ENCODE measurements around the gene KIAA1549.

The KIAA1549 gene

DNA sequence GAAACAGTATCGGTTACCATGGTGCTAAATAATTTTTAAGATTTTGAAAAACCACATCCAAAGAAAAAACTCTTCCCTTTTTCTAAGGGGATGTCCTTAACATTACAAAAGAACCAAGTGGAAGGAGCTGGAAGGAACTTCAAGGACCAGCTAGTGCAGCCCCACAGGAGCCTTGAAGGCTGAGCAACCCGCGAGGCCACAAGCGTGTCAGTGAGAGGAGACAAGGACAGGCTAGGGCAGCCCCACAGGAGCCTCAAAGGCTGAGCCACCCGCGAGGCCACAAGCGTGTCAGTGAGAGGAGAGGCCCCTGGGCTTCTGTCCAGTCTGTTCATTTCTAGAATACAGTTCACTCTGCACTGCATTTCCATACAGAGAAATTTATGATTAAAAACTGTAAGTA, 103.1 kb downstream of the KIAA1549 start:
- no peaks in the 10 kb centered on the region for H4K20me1 ChIP-seq (ENCODE audit: insufficient read depth)
- no peaks in the 10 kb centered on the region for H3K36me3 ChIP-seq (ENCODE audit: insufficient read depth)
- H3K4me2 ChIP-seq: no peak overlapping the region
- H3K27ac ChIP-seq: no peak overlapping the region
- no peak overlapping the region for H3K9ac ChIP-seq
- TF ChIP-seq, protein P1, sequence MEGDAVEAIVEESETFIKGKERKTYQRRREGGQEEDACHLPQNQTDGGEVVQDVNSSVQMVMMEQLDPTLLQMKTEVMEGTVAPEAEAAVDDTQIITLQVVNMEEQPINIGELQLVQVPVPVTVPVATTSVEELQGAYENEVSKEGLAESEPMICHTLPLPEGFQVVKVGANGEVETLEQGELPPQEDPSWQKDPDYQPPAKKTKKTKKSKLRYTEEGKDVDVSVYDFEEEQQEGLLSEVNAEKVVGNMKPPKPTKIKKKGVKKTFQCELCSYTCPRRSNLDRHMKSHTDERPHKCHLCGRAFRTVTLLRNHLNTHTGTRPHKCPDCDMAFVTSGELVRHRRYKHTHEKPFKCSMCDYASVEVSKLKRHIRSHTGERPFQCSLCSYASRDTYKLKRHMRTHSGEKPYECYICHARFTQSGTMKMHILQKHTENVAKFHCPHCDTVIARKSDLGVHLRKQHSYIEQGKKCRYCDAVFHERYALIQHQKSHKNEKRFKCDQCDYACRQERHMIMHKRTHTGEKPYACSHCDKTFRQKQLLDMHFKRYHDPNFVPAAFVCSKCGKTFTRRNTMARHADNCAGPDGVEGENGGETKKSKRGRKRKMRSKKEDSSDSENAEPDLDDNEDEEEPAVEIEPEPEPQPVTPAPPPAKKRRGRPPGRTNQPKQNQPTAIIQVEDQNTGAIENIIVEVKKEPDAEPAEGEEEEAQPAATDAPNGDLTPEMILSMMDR (conservative IDR thresholded peaks at IDR 0.05; ENCODE audit: low read depth, low read length): no peak
- H3K27me3 ChIP-seq (ENCODE audit: insufficient read depth, low read depth): no peaks in the 10 kb centered on the region
- no peaks in the 10 kb centered on the region for H3K79me2 ChIP-seq (ENCODE audit: insufficient read depth, low read depth)
- H3K4me1 ChIP-seq (ENCODE audit: low read depth, poor library complexity, severe bottlenecking): no peaks in the 10 kb centered on the region
- H2AFZ ChIP-seq (ENCODE audit: low read depth): no peak overlapping the region
- H3K4me3 ChIP-seq (IDR thresholded peaks at IDR 0.05; ENCODE audit: insufficient read depth, low read depth, low read length): no peak overlapping the region

- no peaks in the 10 kb centered on the region for H3K79me2 ChIP-seq (ENCODE audit: insufficient read depth, low read depth)
- H3K4me1 ChIP-seq (ENCODE audit: low read depth, poor library complexity, severe bottlenecking): no peaks in the 10 kb centered on the region
- no peaks in the 10 kb centered on the region for H3K27me3 ChIP-seq (ENCODE audit: insufficient read depth, low read depth)
- H3K4me3 ChIP-seq (IDR thresholded peaks at IDR 0.05; ENCODE audit: insufficient read depth, low read depth, low read length): no peak overlapping the region
- no peak overlapping the region for H3K27ac ChIP-seq
- H4K20me1 ChIP-seq (ENCODE audit: insufficient read depth): no peaks in the 10 kb centered on the region
- H3K36me3 ChIP-seq (ENCODE audit: insufficient read depth): no peaks in the 10 kb centered on the region
- no peak overlapping the region for H3K4me2 ChIP-seq
- H3K9ac ChIP-seq: no peak overlapping the region
- H2AFZ ChIP-seq (ENCODE audit: low read depth): no peak overlapping the region
- TF ChIP-seq, protein P1 (conservative IDR thresholded peaks at IDR 0.05; ENCODE audit: low read depth, low read length): no peak
Observed at GRCh38 chr7:138876326-138876725, 104.9 kb downstream of the KIAA1549 start.

- no peaks in the 10 kb centered on the region for H3K27me3 ChIP-seq (ENCODE audit: insufficient read depth, low read depth)
- no peak overlapping the region for H3K4me3 ChIP-seq (IDR thresholded peaks at IDR 0.05; ENCODE audit: insufficient read depth, low read depth, low read length)
- no peaks in the 10 kb centered on the region for H3K79me2 ChIP-seq (ENCODE audit: insufficient read depth, low read depth)
- H3K4me2 ChIP-seq: no peak overlapping the region
- no peak overlapping the region for H3K27ac ChIP-seq
- no peaks in the 10 kb centered on the region for H3K4me1 ChIP-seq (ENCODE audit: low read depth, poor library complexity, severe bottlenecking)
- no peaks in the 10 kb centered on the region for H3K36me3 ChIP-seq (ENCODE audit: insufficient read depth)
- TF ChIP-seq, protein P1 (conservative IDR thresholded peaks at IDR 0.05; ENCODE audit: low read depth, low read length): no peak
- no peak overlapping the region for H2AFZ ChIP-seq (ENCODE audit: low read depth)
- no peaks in the 10 kb centered on the region for H4K20me1 ChIP-seq (ENCODE audit: insufficient read depth)
- H3K9ac ChIP-seq: no peak overlapping the region
Observed at GRCh38 chr7:138875794-138876193, 105.4 kb downstream of the KIAA1549 start.

DNA sequence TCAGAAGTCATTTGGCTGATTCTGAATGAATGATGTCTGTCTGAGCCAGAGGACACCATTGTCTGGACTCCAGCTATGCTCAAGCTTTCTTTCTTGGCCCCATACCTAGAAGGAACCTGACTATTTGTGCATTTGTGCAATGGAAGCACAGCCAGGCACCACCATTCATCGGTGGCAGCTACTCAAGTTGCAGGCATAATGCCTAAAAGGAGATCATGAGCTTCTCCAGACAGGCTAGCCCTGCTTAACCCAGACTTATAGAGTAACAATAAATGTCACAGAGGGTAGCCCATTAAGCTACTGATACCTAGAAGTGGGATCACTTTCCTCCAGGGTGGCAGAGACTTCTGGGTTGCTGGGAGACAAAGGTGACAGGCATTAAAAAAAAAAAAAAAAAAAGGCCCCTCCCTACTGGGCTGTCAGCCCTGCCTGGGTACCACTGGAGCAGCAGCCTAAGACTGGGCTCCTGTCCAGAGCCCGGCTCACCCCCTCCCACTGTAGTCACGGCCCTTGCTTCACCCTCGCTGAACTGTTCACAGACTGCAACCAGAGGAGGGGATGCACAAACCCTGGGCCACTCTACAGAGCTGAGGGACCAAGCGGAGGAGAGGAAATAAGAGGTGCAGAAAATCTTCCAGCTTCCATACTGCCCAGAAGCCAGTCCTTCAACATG, 107.8 kb downstream of the KIAA1549 start:
- Histone ChIP-seq H3K27ac (no peak overlapping the region), H3K36me3 (ENCODE audit: insufficient read depth) (no peaks in the 10 kb centered on the region), H3K4me2 (no peak overlapping the region), H3K79me2 (ENCODE audit: insufficient read depth, low read depth) (no peaks in the 10 kb centered on the region), H2AFZ (ENCODE audit: low read depth) (no peak overlapping the region), H4K20me1 (ENCODE audit: insufficient read depth) (no peaks in the 10 kb centered on the region), H3K9ac (no peak overlapping the region), H3K4me1 (ENCODE audit: low read depth, poor library complexity, severe bottlenecking) (no peaks in the 10 kb centered on the region), H3K27me3 (ENCODE audit: insufficient read depth, low read depth) (no peaks in the 10 kb centered on the region), H3K4me3 (IDR thresholded peaks at IDR 0.05; ENCODE audit: insufficient read depth, low read depth, low read length) (no peak overlapping the region)
- TF ChIP-seq, protein P1 (conservative IDR thresholded peaks at IDR 0.05; ENCODE audit: low read depth, low read length): no peak

All from KMS-11 (cell line).